AG20443 (cell line): ENCODE measurements around the gene DECR2.
"Not testable (repeated sequence)": the region's sequence is repeated elsewhere in the genome, so short reads cannot be mapped to it uniquely, and the experiment has no call there.

Experiments used
- DNase-seq: peaks from one replicate; pipeline ENCODE4 v3.0.0; 2012; ENCODE audit warnings: low spot score, mixed read lengths

Gene DECR2, protein sequence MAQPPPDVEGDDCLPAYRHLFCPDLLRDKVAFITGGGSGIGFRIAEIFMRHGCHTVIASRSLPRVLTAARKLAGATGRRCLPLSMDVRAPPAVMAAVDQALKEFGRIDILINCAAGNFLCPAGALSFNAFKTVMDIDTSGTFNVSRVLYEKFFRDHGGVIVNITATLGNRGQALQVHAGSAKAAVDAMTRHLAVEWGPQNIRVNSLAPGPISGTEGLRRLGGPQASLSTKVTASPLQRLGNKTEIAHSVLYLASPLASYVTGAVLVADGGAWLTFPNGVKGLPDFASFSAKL

GRCh38 chr16:401468-402348, at the start of gene DECR2:
TSS of gene DECR2 (plus strand) at chr16:401885. CDS start at chr16:401964, 79 bp downstream.
- peak; percentile 99 for DNase-seq

DNA sequence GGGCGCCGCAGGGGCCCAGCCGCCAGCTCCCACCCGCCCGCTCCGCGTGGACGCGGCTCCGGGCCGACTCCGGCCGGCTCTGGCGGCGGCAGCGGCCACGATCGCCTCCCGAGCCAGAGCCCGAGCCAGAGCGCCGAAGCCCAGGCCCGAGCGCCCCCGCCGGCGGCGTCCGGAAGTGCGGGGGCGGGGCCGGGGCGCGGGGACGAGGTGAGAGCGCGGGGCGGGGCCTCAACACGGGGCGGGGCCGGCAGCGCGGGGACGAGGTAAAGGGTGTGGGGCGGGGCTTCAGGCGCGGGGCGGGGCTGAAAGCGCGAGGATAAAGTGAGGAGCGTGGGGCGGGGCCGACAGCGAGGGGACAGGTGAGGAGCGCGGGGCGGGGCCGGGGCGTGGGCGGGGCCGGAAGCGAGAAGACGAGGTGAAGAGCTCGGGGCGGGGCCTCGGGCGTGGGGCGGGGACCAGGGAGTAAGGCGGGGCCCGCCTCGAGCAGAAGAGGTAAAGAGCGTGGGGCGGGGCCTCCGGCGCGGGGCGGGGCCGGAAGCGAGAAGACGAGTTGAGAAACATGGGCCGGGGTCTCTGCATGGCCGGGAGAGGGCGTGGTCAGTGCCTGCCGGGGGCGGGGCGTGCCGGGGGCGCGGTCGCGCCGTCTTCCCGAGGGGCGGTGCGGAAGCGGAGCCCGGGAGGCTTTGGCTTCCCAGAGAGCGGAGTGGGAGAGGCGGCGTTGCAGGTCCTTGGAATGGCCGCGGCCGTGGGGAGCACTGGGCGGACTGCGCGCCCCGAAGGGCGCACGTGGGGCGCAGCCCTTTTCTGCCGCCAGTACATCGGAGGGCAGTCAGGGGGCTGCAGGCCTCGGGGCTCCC, 48.9 kb upstream of the DECR2 start, which contains the start of gene AXIN1:
TSS of gene AXIN1 (minus strand) at position 177 of the 857 bp plus-strand sequence. CDS start 5,698 bp downstream, outside the sequence.
- DNase-seq = peak; percentile 95

GRCh38 chr16:353404-354290, 48.0 kb upstream of the DECR2 start:
- no peak for DNase-seq

GRCh38 chr16:354291-354881, 47.3 kb upstream of the DECR2 start:
- DNase-seq = no peak

DNA sequence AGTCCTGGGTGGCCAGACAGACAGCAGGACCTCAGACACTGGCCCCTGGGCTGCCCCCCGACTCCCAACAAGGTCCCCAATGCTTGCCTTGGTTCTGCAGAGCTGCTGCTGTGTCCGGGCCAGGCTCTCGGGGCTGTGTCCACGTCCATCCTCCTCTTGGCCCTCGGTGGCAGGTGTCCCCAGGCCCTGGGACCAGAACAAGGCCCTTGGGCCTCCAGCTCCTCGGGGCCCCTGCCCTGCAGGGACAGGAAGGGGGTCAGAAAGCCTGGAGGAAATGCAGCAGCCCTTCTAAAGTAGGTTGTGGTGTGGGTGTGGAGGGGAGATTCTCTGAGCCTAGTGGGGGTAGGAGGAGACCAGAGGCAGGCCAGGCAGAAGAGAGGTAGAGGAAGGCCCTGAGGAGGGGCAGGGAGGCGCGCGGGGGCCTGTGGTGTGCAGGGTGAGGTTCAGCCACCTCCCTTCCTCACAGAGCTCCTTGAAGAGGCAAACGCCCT, 46.7 kb upstream of the DECR2 start:
- DNase-seq = no peak

DNA sequence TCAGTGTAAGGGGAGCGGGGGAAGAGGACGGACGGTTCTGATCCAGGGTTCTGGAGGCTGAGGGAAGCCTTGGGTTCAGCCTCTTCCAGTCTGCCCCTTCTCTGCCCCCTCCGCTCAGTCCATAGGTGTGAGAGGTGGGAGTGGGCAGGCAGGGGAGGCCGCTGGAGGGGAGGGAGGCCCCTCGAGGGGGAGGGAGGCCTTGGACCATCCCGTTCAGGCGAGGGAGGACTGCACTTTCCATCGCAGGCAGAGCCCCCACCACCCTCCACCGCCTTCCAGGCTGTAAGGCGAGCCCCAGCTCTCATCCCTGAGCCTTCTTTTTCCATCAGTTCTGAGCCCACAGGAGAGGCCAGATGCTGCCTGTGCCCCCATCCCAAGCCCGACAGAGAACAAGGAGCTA, 44.9 kb upstream of the DECR2 start:
- no peak for DNase-seq

DNA sequence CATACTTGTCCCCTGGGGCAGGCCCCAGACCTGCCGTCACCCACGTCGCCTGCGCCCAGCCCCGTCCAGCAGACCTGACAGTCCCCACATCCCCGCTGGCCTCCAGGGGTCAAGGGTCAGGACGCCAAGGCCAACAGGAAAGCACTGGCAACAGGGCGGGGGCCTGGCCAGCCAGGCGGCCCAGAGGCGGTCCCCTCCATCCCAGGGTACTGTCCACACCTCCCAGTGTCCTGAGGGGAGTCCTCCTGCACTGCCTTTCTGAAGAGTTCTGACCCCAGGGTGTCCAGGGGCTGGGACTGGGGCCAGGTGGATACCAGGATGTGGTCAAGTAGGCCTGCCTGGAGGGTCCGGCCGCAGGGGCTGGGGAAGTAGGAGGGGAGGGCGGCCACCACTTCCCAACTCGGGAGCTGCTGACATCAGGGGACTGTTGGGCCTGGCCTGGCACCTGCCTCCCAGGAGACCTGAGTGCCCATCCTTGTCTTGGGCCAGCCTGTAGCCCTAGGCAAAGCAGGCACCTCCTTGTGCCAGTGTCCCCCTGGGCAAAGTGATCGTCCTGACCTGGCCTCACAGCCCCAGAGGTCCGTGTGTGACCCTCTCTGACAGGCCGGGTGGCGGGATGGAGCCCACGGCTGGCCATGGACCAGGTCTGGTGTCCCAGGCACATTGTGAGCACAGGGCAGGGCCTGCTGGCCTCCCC, 42.5 kb upstream of the DECR2 start:
- DNase-seq = no peak

DNA sequence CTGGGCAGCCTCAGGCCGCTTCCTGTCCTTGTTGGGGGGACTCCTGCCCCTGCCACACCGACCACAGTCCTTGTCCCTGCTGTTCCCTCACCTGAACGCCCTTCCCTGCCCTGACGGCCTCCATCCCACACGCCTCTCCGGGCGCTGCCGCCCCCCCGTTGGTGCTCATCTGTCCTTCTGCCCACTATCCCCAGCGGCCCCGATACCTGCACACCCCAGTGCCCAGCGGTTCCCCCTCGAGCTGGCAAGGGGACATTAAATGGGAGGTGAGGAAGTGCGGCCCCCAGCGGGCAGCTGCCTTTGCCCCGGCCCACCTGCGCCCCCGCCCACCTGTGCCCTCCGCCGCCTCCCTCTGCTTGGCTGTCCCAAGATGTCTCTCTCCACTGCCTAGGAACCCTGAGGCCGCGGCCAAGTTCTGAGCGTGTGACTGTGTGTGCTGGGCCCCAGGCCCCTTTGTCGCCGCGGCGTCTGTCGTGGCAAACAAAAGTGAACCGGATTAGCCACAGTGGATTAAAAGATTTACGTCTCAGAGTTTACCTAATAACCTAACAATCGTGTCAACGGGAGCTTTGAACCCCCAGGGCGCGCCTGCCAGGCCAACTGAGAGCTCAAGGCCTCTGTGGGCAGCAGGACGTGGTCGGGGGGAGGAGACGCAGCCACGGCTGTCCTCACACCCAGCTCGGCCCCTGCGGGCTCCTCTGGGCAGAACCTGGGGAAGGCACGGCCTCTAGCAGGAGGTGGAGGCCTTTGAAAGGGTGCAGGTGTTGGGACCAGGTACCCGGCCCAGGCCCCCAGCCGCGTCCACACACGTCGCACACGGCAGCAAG, 41.6 kb upstream of the DECR2 start:
- DNase-seq = no peak

DNA sequence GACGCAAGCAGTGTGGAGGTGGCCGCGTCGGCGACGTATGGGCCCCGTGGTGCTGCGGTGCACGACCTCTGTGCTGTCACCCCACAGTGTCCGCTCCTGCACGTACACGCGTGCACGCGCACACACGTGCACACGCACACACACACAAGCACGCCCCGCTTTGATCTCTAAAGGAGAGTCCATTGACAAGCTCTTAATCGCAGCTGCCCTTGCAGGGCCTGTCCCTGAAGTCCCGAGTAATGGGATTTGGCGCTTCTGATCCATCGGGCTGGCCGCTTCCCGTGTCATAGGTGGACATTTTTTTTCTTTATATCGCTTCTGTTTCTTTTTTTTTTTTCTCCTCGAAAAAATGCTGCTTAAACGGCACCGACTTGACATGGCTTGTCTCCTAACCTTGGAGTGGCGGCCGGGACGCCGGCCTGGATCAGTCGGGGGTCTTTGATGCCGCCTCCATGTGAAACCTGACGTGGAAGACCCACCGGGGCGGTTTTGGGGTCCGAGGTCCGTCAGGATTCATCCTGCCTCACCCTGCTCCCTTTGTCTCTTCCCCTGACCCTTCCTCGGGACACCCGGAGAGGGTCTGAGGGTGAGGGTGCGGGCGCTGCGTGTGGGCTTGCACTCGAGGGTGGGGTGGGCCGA, 40.9 kb upstream of the DECR2 start:
- no peak for DNase-seq

GRCh38 chr16:361341-361871, 40.3 kb upstream of the DECR2 start:
- DNase-seq = no peak

- peak; percentile 90 for DNase-seq
Observed at GRCh38 chr16:361872-362701, 39.6 kb upstream of the DECR2 start.

DNA sequence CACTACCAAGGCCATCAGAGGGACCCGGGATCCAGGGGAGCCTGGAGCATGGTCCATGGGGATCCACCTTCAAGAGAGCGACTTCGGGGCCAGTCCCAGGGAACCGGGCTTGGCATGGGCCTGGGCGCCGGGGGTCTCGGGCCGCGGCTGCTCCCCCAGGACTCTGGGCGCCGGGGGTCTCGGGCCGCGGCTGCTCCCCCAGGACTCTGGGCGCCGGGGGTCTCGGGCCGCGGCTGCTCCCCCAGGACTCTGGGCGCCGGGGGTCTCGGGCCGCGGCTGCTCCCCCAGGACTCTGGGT, 39.0 kb upstream of the DECR2 start:
- DNase-seq = not testable (repeated sequence)

GRCh38 chr16:363110-363765, 38.4 kb upstream of the DECR2 start:
- no peak for DNase-seq

- no peak for DNase-seq
Observed at GRCh38 chr16:363766-364490, 37.8 kb upstream of the DECR2 start.

DNA sequence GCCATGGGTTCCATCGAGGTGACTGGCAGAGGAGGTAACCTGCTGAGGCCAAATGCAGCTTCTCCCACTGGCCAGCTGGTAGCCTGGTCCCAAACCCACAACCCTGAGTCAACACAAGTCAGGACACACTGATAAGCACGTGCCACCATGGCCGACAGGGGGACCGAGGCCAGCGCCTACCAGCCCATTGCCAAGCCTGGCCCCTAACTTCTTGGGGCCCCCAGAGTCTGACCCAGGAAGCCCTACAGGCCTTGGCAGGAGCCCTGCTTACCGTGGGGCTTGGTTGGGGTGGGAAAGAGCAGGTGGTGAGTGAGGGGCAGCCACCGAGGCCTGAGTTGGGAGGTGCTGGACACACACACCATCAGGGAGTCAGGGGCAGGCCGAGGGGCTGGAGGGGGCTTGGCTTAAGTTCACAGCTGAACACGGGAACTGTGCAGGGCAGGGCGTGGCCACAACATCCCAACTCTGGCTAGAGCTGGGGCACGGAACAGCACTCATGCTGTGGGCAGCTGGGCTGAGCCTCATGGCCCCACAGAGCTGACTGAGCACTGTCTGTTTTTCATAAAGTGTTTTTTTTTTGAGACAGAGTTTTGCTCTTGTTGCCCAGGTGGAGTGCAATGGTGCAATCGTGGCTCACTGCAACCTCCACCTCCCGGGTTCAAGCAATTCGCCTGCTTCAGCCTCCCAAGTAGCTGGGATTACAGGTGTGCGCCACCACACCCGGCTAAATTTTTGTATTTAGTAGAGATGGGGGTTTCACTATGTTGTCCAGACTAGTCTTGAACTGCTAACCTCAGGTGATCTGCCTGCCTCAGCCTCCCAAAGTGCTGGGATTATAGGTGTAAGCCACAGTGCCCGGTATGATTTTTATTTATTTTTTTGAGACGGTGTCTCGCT, 36.8 kb upstream of the DECR2 start:
- peak; percentile 49 for DNase-seq
